Coronary artery (tissue), 2 donors: Measurements from ENCODE around the gene NUDT17.
"Not testable (repeated sequence)": the region's sequence is repeated elsewhere in the genome, so short reads cannot be mapped to it uniquely, and the experiment has no call there.

ENCODE experiments used
- DNase-seq: peaks from one replicate; pipeline ENCODE4 v3.0.0-alpha.2; 2017; ENCODE audit warnings: low spot score
- H3K27ac ChIP-seq, 2 donors: fragments of 200-600 bp; sonication (generic); one replicate each; pipeline ENCODE4 v1.5.1; 2016 to 2019
- H3K4me3 ChIP-seq: fragments of 200-600 bp; sonication (generic); 2 replicates; pipeline ENCODE4 v1.5.1; 2016; ENCODE audit warnings: mild to moderate bottlenecking, moderate library complexity
- CTCF ChIP-seq: fragments of 200-600 bp; sonication (generic); IDR thresholded peaks from one replicate; pipeline ENCODE4 v1.5.1; 2019; ENCODE audit warnings: antibody characterized with exemption

The NUDT17 gene

GRCh38 chr1:145828367-145829026 is 16.9 kb upstream of the NUDT17 start:
- Histone ChIP-seq H3K4me3 (no peak overlapping the region), H3K27ac (no peak overlapping the region)
- no peak for DNase-seq
- no peak for TF ChIP-seq CTCF

GRCh38 chr1:145830810-145831209 is 14.6 kb upstream of the NUDT17 start:
- DNase-seq, H3K4me3 ChIP-seq, H3K27ac ChIP-seq: not testable (repeated sequence)

- TF ChIP-seq CTCF, result no peak
- no peak overlapping the region for H3K4me3 ChIP-seq
- DNase-seq, result no peak
- H3K27ac ChIP-seq, result no peak overlapping the region
Measured at GRCh38 chr1:145837656-145838055, 7.8 kb upstream of the NUDT17 start.

- H3K27ac ChIP-seq, result no peak overlapping the region
- no peak for TF ChIP-seq CTCF
- no peak for DNase-seq
- H3K4me3 ChIP-seq, result no peak overlapping the region
Measured at GRCh38 chr1:145843031-145843430, 2.4 kb upstream of the NUDT17 start.

GRCh38 chr1:145845144-145845513 is 301 bp upstream of the NUDT17 start:
- no peak for TF ChIP-seq CTCF
- H3K27ac ChIP-seq, result peak overlapping the region; percentile 67 to 84
- no peak for DNase-seq
- H3K4me3 ChIP-seq, result peak overlapping the region; percentile 69

GRCh38 chr1:145846201-145846612 is 777 bp downstream of the NUDT17 start:
- TF ChIP-seq CTCF, result peak; percentile 62
- peak overlapping the region; percentile 67 to 84 for H3K27ac ChIP-seq
- no peak for DNase-seq
- H3K4me3 ChIP-seq, result peak overlapping the region; percentile 69

GRCh38 chr1:145847827-145848226 is 2.4 kb downstream of the NUDT17 start:
- no peak for DNase-seq
- Histone ChIP-seq H3K27ac (no peak overlapping the region), H3K4me3 (no peak overlapping the region)
- TF ChIP-seq CTCF, result no peak
